B cell (primary cell): ENCODE results near the gene MYO10. TPM values are rescaled to one million over a fixed set of nuclear protein-coding genes. Genes with fewer than 3 reads are reported as not detected.

Experiments
- ATAC-seq: fragments of 200-7000 bp; cut with Tn5 transposase; one replicate; pipeline ENCODE4 v1.10.0; 2021; ENCODE audit warnings: low read depth, mild to moderate bottlenecking, moderate number of reproducible peaks, moderate library complexity
- CTCF ChIA-PET: fragments of 350-600 bp; sonication (Branson Sonifier 250); formaldehyde crosslinking; loops from one replicate; lab custom pipeline; 2021; ENCODE audit warnings: antibody characterized with exemption, inconsistent platforms; lab: Charles Lee
- POLR2A ChIA-PET: fragments of 350-600 bp; sonication (Branson Sonifier 250); formaldehyde crosslinking; loops from one replicate; lab custom pipeline; 2021; ENCODE audit warnings: antibody characterized with exemption; lab: Charles Lee
- DNase-seq: peaks from one replicate; pipeline ENCODE4 v3.0.0; 2013
- H2AFZ ChIP-seq: 2 replicates; pipeline ENCODE4 v1.6.1; 2012; ENCODE audit warnings: mild to moderate bottlenecking, low read depth, low read length; ENCODE audit not compliant: insufficient read depth, poor library complexity, severe bottlenecking
- H3K27ac ChIP-seq, 2 donors: 1 replicate in 1 of 2; 2 replicates in 1 of 2; pipeline ENCODE4 v1.5.1; 2012 to 2013; ENCODE audit warnings: low read length in 2 of 2, mild to moderate bottlenecking in 2 of 2, moderate library complexity in 1 of 2
- H3K27me3 ChIP-seq, 4 experiments: fragments of 200-600 bp in 1 of 4; sonication (generic) in 1 of 4; replicated peaks in 1 of 4; 1 replicate in 2 of 4; 2 replicates in 2 of 4; pipeline versions ENCODE4 v1.6.1 to v1.7.0; 2013 to 2016; ENCODE audit warnings: low read length in 3 of 4, mild to moderate bottlenecking in 2 of 4, mixed read lengths in 1 of 4, moderate library complexity in 1 of 4; ENCODE audit not compliant: insufficient read depth in 4 of 4, control insufficient read depth in 3 of 4; ENCODE audit errors: control extremely low read depth in 1 of 4
- H3K36me3 ChIP-seq, 2 experiments: replicated peaks in 1 of 2; 1 replicate in 1 of 2; 2 replicates in 1 of 2; pipeline versions ENCODE4 v1.6.1 to v1.7.1; 2013; ENCODE audit warnings: low read length in 1 of 2; ENCODE audit not compliant: insufficient read depth in 2 of 2, control insufficient read depth in 1 of 2; ENCODE audit errors: control extremely low read depth in 1 of 2, extremely low read depth in 1 of 2
- H3K4me1 ChIP-seq, 2 donors: fragments of 200-600 bp in 1 of 2; sonication (generic) in 1 of 2; 1 replicate in 1 of 2; 2 replicates in 1 of 2; pipeline versions ENCODE4 v1.5.1 to v1.6.1; 2013 to 2017; ENCODE audit warnings: low read length in 2 of 2; ENCODE audit not compliant: control insufficient read depth in 2 of 2, insufficient read depth in 2 of 2
- H3K4me2 ChIP-seq: replicated peaks from 2 replicates; pipeline ENCODE3; 2012; ENCODE audit warnings: mild to moderate bottlenecking, low read depth, low read length; ENCODE audit not compliant: poor library complexity, severe bottlenecking
- H3K4me3 ChIP-seq, 5 experiments: fragments of 200-600 bp in 1 of 5; sonication (generic) in 1 of 5; 1 replicate in 3 of 5; 2 replicates in 2 of 5; pipeline versions ENCODE4 v1.5.1 to v1.7.0; 2011 to 2016; ENCODE audit warnings: low read length in 4 of 5, mild to moderate bottlenecking in 4 of 5, low read depth in 2 of 5, control low read depth in 1 of 5, moderate library complexity in 1 of 5; ENCODE audit not compliant: insufficient read depth in 1 of 5; ENCODE audit errors: control extremely low read depth in 1 of 5, extremely low read depth in 1 of 5
- H3K79me2 ChIP-seq: fragments of 200-600 bp; sonication (generic); one replicate; pipeline ENCODE4 v1.6.0; 2016; ENCODE audit warnings: low read length; ENCODE audit not compliant: control insufficient read depth, insufficient read depth
- H3K9ac ChIP-seq: fragments of 200-600 bp; sonication (generic); 2 replicates; pipeline ENCODE4 v1.6.1; 2017; ENCODE audit warnings: mild to moderate bottlenecking, low read length, moderate library complexity
- H3K9me3 ChIP-seq, 3 donors: one replicate each; pipeline versions ENCODE4 v1.6.1 to v1.7.1; 2013; ENCODE audit warnings: low read length in 2 of 3; ENCODE audit not compliant: control insufficient read depth in 2 of 3, insufficient read depth in 1 of 3; ENCODE audit errors: control extremely low read depth in 1 of 3
- H4K20me1 ChIP-seq: 2 replicates; pipeline ENCODE4 v1.6.0; 2012; ENCODE audit warnings: mild to moderate bottlenecking, low read length; ENCODE audit not compliant: insufficient read depth, control insufficient read depth, poor library complexity, severe bottlenecking
- H3K27ac Mint-ChIP-seq: one replicate; pipeline ENCODE4 v1.8.0; 2021; ENCODE audit warnings: mixed read lengths
- H3K27me3 Mint-ChIP-seq: one replicate; pipeline ENCODE4 v1.8.0; 2021; ENCODE audit warnings: mixed read lengths
- H3K4me1 Mint-ChIP-seq: one replicate; pipeline ENCODE4 v1.8.0; 2021; ENCODE audit warnings: mixed read lengths
- H3K4me3 Mint-ChIP-seq: one replicate; pipeline ENCODE4 v1.8.0; 2021; ENCODE audit warnings: mixed read lengths
- H3K9me3 Mint-ChIP-seq: one replicate; pipeline ENCODE4 v1.8.0; 2022; ENCODE audit warnings: mixed read lengths; ENCODE audit not compliant: insufficient read depth
- EZH2 ChIP-seq: IDR thresholded peaks from 2 replicates; pipeline ENCODE4 v1.6.1; 2012; ENCODE audit warnings: borderline replicate concordance, low read depth, mild to moderate bottlenecking, moderate library complexity, low read length; ENCODE audit not compliant: insufficient read depth, poor library complexity, severe bottlenecking
- WGBS: methylation state at CpG from one replicate; pipeline ENCODE4 v1.1.5; 2013; ENCODE audit warnings: missing lambda C conversion rate; ENCODE audit not compliant: insufficient coverage; 5-methylcytosine and 5-hydroxymethylcytosine counted together
- intact Hi-C: fragments of 100-400 bp; cut with micrococcal nuclease; formaldehyde crosslinking; loops from one replicate; pipeline ENCODE4 v1.10.0; 2022
- polyA plus RNA-seq: library from polyadenylated mRNA; depleted of rRNA; stranded (reverse); fragments of >200 nt; gene quantifications from 2 replicates; pipeline ENCODE4 v1.2.3, GENCODE V29; 2012
- total RNA-seq, 2 donors: library from RNA; stranded (reverse); fragments of 120-200 nt in 1 of 2; gene quantifications; 1 replicate in 1 of 2; 2 replicates in 1 of 2; pipeline versions ENCODE4 v1.2.3 to v1.2.4, GENCODE V29; 2013 to 2022
- TF ChIP-seq, protein P1 (sequence below): fragments of 200-600 bp; IDR thresholded peaks from one replicate; pipeline ENCODE4 v1.8.0; 2022; ENCODE audit warnings: antibody characterized with exemption, mild to moderate bottlenecking

Gene MYO10
- total and polyA plus RNA-seq, 2 donors (not counting 1 experiment from before 2014, with no cell fraction given): 0.10 TPM; not detected in 1

GRCh38 chr5:16755641-16756040, 180.4 kb downstream of the MYO10 start:
- no peak overlapping the region for H3K4me3 ChIP-seq
- TF ChIP-seq, protein P1, sequence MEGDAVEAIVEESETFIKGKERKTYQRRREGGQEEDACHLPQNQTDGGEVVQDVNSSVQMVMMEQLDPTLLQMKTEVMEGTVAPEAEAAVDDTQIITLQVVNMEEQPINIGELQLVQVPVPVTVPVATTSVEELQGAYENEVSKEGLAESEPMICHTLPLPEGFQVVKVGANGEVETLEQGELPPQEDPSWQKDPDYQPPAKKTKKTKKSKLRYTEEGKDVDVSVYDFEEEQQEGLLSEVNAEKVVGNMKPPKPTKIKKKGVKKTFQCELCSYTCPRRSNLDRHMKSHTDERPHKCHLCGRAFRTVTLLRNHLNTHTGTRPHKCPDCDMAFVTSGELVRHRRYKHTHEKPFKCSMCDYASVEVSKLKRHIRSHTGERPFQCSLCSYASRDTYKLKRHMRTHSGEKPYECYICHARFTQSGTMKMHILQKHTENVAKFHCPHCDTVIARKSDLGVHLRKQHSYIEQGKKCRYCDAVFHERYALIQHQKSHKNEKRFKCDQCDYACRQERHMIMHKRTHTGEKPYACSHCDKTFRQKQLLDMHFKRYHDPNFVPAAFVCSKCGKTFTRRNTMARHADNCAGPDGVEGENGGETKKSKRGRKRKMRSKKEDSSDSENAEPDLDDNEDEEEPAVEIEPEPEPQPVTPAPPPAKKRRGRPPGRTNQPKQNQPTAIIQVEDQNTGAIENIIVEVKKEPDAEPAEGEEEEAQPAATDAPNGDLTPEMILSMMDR: no peak
- TF ChIP-seq EZH2: no peak
- H3K4me3 Mint-ChIP-seq: no peak overlapping the region
- POLR2A ChIA-PET: no interaction called here
- H3K36me3 ChIP-seq: no peaks in the 10 kb centered on the region
- no peak overlapping the region for H3K27ac ChIP-seq
- H3K27ac Mint-ChIP-seq: no peak overlapping the region
- no peak overlapping the region for H2AFZ ChIP-seq
- no peaks in the 10 kb centered on the region for H3K79me2 ChIP-seq
- H3K27me3 ChIP-seq: no peaks in the 10 kb centered on the region
- H3K9me3 ChIP-seq: no peaks in the 10 kb centered on the region
- DNase-seq (no peak), ATAC-seq (no peak)
- intact Hi-C loops: no loop called here
- H3K27me3 Mint-ChIP-seq: no peaks in the 10 kb centered on the region
- H4K20me1 ChIP-seq: no peaks in the 10 kb centered on the region
- peaks cover 2% of the 10 kb centered on the region for H3K4me1 Mint-ChIP-seq
- no peak overlapping the region for H3K9ac ChIP-seq
- WGBS: 100% methylated on average over 1 of the region's 2 CpGs
- no peaks in the 10 kb centered on the region for H3K4me1 ChIP-seq
- H3K4me2 ChIP-seq: no peak overlapping the region
- CTCF ChIA-PET: no interaction called here
- H3K9me3 Mint-ChIP-seq: no peaks in the 10 kb centered on the region

- intact Hi-C loops: no loop called here
- Histone ChIP-seq H3K9ac (no peak overlapping the region), H3K79me2 (no peaks in the 10 kb centered on the region), H3K9me3 (no peaks in the 10 kb centered on the region), H3K4me1 (no peaks in the 10 kb centered on the region), H3K27ac (no peak overlapping the region), H4K20me1 (no peaks in the 10 kb centered on the region), H2AFZ (no peak overlapping the region), H3K4me3 (no peak overlapping the region), H3K36me3 (no peaks in the 10 kb centered on the region), H3K27me3 (no peaks in the 10 kb centered on the region), H3K4me2 (no peak overlapping the region)
- Mint-ChIP-seq H3K27ac (no peak overlapping the region), H3K9me3 (no peaks in the 10 kb centered on the region), H3K27me3 (no peaks in the 10 kb centered on the region), H3K4me1 (peaks cover 2% of the 10 kb centered on the region), H3K4me3 (no peak overlapping the region)
- ChIA-PET CTCF (no interaction called here), POLR2A (no interaction called here)
- ATAC-seq: no peak
- 60% methylated on average over 1 of the region's 3 CpGs for WGBS
- no peak for DNase-seq
- TF ChIP-seq EZH2: no peak
- TF ChIP-seq, protein P1: no peak
Measured at GRCh38 chr5:16754601-16755000, 181.5 kb downstream of the MYO10 start.
